RPMI8226 (cell line): ENCODE data around the gene UBE2D3.
"Not testable (repeated sequence)": the region's sequence is repeated elsewhere in the genome, so short reads cannot be mapped to it uniquely, and the experiment has no call there.

Experiments used
- DNase-seq: peaks from one replicate; pipeline ENCODE4 v3.0.0-alpha.2; 2015

The UBE2D3 gene

DNA sequence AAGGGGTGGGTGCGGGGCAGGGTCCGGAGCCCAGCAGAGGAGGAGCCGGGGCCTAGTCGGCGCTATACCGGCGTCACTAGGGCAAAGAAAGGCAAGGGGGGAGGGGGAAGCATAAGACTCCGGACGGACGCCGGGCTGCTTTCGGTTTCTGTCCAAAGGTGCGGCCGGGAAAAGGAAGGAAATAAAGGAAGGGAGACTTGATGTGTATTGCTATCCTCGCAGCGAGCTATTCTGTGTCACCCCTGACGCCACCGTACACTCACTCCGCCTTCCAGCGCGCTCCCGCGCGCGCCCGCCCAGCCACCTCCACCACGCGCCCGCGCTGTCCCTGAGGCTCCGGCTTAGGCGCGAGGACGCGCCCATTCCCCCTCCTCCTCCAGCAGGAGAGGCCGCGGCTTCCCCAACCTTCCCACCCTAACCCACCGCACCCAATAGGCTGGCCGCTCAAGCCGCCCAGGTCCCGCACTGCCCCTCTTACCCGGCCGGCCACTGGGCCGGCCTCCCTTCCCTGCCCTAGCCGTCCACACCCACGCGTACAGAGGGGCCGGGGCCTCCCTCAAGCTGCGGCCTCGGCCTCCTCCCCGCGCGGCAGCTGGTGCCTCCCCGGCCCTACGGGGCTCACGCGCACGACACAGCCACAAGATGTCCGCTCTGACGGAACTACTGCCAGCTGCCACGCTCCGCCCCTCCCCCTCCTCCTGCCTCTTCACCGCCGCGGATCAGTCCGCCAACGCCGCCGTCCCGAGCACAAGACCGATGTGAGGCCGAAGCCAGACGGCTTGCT lies at the start of gene UBE2D3:
TSS of gene UBE2D3 (minus strand) at position 662 of the 784 bp plus-strand sequence. CDS start 1,043 bp downstream, outside the sequence.
- peak; percentile 86 for DNase-seq

DNA sequence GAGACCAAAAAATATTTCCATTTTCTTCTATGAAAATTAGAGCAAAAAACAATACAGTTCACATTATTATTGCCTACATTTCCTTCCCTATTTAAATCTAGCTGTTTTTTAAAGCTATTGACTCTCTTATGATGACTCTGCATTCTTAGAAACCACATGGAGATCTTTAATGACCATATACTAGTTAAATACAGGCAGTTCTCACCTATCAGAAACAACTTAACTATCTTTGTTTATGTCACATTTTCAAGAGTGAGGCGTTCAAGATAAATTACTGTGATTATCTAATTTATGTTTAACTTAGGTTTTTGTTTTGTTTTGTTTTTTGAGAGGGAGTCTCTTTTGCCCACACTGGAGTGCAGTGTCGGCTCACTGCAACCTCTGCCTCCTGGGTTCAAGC lies 44.4 kb upstream of the UBE2D3 start:
- DNase-seq: no peak

DNA sequence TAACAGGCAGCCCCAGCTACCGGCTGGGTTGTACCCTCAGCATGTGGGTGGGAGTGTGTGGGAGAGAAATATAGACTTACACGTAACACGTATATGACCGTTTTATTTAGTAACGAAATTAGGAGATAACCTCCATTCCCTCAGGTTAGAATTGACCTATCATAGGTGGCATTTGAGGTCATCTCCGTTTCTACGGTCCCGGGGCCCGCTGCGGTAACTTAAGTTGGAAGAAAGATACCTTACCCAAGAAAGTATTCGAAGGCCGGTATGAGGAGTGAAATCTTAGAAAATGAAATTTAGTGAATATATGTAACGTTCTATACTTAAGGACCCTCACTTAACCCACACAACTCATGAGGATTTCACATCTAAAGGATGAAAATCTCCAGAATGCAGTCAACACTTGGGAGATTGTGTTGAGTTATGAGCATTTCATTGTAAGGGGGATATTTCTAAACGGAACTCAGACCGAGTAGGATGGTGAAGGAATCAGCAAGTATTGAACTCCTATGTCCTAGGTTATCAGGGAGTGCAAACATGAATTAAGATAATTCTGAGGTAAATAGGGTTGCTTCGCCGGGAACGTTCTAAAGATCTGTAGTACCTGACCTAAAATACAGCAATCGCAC lies 42.3 kb upstream of the UBE2D3 start:
- DNase-seq: peak; percentile 42

DNA sequence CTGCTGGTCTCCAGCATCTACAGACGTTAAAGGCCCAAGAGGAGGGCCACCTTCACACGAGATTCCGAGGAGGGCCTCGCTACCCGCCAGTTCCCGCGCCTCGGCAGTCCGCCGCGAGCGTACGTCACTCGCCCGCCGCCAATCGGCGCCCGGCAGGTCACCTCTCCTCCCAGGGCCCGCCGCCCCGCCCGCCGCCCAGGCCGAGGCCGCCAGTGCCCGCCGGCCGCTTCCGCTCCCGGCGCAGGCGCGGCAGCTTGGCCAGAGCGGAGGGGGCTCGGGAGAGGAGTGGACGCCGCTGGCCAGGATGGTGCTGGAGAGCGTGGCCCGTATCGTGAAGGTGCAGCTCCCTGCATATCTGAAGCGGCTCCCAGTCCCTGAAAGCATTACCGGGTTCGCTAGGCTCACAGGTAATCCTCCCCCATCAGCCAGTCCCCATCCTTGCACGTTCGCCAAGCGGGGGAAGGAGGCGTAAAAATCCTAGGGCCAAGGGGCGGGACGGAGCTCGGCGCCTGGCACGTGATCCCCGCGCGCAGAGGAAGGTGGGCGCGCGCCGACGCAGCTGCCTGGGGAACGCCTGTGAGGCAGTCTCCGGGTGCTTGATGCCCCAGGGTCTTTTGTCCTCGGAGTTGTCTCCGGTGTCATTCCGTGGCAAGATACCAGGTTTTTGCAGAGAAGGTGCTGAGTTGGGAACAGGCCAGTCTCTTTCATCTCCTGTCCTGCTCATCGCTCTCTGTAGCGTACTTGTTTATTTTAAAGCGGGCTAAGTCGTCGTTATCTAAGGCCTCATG lies 41.6 kb upstream of the UBE2D3 start, which contains the start of gene CISD2:
TSS of gene CISD2 (plus strand) at position 212 of the 788 bp plus-strand sequence. CDS start at position 305, 93 bp downstream.
- peak; percentile 90 for DNase-seq

DNA sequence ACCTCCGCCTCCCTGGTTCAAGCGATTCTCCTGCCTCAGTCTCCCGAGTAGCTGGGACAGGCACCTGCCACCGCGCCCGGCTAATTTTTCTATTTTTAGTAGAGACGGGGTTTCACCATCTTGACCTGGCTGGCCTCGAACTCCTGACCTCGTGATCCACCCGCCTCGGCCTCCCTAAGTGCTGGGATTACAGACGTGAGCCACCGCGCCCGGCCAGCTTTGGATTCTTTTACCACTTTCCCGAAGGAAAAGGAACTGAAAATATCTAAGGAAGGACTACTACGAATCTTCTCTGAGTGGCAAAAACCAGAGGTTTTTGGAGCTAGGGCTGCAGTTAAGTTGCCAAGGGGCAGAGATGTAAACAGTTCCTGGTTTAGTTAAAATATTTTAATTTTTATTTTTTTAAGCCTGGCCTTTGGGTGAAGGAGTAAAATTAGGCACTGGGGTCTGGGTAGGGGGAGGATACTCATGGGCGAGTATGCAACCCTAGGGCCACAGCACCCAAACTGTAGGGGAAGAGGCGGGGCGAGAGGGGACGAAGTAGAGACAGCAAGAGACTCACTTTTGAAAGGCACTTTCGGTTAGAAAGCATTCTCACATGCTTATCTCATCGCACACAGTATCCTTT lies 40.9 kb upstream of the UBE2D3 start:
- DNase-seq: peak; percentile 9

DNA sequence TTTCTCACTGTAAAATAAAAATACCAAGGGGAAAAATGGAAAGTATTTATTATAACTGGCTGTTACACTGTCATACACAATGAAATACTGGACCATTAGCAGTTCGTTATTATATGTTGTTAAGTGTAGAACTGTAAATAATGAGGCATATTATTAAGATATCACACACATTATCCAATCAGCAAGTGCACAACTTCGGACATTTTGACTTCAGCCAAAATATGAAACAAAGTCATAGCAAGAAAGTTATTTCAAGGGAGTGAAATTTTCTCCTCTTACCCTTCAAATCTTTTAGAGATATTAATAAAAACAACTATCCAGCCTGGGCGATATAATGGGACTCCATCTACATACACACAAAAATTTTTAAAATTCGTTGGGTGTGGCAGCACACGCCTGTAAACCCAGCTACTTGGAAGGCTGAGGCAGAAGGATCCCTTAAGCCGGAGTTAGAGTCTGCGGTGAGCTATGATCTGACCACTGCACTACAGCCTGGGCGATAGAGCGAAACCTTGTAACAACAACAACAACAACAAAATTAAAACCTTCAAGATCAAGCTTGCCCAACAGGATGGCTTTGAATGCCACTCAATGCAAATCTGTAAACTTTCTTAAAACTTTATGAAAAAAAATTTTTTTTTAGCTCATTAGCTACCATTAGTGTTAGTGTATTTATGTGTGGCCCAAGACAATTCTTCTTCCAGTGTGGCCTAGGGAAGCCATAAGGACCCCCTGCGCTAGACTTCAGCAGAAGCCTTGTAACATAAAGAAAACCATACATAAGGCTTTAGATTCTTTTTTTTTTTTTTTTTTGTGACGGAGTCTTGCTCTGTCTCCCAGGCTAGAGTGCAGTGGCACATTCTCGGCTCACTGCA lies 40.2 kb upstream of the UBE2D3 start:
- peak; percentile 37 for DNase-seq

DNA sequence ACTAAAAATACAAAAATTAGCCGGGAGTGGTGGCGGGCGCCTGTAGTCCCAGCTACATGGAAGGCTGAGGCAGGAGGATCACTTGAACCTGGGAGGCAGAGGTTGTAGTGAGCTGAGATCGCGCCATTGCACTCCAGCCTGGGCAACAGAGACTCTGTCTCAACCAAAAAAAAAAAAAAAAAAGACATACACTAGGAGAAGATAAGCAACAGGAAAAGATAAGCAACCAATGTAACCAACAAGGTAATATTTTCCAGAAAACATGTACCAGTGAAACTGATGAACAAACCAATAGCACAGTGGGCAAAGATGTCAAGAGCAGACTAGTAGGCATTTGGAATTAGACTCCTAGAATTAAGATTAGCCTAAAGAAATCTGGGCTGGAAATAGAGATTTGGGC lies 38.0 kb upstream of the UBE2D3 start:
- not testable (repeated sequence) for DNase-seq

DNA sequence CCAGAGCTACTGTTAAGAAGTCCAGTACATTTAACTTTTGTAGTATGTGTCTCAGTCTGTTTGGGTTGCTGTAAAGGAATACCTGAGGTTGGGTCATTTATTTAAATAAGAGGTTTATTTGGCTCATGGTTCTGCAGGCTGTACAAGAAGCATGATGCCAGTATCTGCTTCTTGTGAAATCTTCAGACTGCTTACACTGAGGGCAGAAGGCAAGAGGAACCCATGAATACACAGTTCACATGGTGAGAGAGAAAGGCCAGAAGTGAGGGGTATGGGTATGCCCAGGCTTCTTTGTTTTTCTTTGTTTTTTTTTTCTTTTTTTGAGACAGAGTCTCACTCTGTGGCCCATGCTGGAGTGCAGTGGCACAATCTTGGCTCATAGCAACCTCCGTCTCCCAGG lies 35.4 kb upstream of the UBE2D3 start:
- DNase-seq: no peak

DNA sequence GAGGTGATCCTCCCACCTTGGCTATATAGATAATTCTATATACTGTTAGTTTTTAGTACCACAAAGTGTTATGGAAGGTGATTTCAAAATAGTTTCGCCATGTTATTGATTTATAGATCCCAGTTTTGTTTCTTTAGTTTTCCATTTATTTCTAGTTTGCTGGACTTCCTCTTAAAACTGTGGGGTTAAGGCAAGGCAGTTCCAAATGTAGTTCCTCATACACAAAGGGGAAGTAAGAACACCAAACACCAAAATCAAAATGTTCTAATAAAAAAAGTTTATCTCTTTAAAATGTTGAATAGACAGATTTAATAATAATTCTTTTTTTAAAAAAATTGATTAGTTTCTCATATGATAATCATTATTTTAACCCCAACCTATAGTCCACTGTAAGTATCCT lies 34.7 kb upstream of the UBE2D3 start:
- DNase-seq: no peak

DNA sequence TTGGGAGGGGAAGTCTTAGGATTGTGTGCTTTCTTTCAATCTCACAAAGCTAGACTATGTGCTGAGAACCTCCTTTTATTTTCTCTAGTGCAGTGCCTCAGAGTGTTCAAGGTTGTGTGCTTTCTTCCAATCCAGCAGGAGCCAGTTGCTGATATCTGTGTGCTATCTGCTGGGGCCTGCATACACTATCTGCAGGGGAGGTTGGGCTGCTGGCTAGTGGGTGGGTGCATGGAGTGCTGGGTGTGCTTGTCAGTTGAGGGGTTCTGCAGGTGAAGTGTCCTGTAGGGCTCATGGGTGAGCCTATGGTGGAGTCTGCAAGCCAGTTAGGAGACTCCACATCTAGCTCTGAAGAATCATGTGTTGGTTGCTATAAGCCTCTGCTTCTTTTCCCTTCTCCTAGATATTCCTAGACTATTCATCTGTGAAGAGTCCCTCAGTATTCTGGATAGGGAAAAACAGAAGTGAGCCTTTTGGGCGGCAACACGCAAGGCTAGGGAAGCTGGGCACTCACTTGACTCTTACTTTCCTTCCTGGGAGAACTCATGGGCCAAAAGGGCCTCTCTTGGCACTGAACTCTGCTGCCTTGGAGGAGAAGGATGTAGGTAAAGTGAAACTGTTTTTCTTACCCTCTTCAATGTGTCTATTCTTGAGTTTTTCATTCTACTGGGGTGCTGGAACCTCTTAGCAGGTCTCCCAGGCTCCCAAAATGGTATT lies 33.4 kb upstream of the UBE2D3 start:
- DNase-seq: no peak

DNA sequence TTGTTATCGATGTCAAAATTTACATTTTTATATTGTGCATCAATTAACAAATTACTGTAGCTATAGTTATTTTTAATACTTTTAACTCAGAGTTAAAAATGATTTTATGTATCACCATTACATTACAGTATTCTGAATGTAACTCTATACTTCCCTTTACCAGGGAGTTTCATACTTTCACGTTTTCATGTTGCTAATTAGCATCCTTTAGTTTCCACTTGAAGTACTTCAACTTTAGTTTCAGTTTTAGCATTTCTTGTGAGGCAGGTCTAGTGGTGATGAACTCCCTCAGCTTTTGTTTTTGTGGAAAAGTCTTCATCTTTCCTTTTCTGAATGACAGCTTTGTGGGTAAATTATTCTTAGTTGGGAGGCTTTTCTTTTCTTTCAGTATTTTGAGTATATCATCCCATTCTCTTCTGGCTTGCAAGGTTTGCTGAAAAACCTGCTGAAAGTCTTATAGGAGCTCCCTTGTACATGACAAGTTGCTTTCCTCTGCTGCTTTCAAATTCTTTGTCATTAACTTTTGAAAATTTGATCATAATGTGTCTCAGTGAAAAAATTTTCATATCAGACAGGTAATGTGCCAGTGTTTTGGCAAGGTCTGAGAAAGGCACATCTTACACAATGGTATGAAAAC lies 31.6 kb upstream of the UBE2D3 start:
- no peak for DNase-seq

DNA sequence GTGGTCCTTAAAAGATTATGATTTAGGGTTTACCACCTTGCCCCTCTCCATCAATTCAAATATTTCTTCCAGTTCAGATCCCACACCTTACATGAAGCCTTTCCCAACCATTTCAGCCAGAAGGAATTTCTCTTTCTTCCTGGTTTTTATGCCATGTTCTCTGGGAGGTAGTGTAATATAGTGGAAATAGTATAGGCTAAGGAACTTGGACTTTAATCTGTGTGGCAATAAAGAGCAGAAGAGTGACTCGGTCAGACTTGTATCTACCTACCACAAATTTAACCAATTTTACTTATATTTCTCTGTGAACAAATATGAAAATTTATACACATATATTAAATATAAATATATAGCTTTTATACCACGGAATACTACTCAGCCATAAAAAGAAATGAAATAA lies 23.0 kb upstream of the UBE2D3 start:
- no peak for DNase-seq

DNA sequence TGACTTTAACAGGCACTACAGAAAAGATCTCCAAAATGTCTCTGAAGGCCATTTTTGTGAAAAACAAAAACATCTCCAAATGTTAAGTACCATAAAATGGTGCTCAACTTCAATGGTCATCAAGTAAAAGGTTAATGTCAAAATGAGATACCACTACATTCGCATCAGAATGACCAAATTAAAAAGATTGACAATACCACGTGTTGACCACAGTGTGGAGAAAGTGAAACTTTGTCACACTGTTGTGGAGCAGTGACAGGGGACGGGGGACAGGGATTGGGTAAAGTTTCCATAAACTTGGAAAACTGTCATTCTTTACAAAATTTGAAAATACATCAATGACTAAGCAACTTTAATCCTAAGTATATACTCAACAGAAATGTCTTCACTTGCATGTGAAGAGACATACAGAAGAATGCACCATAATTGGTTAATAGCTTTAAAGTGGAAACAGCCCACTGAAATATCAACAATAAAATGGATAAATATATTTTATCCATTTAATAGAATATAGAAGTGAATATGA lies 22.3 kb upstream of the UBE2D3 start:
- DNase-seq: no peak

DNA sequence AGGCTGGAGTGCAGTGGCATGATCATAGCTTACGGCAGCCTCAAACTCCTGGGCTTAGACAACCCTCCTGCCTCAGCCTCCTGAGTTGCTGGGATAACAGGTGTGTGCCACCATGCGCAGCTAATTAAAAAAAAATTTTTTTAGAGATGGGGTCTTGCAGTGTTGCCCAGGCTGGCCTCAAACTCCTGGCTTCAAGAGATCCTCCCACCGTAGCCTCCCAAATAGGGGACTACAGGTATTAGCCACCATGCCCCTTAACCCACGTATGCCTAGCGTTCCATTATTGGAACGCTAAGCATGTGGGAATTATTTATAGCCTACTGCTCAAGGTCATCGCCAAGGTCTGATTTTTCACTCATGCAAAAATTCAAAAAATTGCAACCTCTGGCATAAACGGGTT lies 20.3 kb upstream of the UBE2D3 start:
- DNase-seq: no peak

DNA sequence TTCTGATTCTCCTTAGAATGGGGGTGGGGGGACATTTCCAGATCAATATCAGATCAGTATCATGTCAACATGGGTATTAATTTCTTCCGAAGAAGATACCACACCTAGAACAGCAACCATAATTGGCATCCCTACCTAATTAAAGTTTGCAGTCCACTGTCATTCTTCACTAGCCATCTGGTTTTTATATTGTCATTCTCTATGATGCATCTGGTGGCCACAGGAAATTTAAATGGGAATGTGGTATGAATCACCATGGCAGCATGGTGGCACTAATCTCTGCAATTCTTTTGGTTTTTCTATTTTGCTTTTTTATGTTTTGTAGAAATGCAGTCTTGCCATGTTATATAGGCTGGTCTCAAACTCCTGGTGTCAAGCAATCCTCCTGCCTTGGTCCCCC lies 16.6 kb upstream of the UBE2D3 start:
- no peak for DNase-seq

DNA sequence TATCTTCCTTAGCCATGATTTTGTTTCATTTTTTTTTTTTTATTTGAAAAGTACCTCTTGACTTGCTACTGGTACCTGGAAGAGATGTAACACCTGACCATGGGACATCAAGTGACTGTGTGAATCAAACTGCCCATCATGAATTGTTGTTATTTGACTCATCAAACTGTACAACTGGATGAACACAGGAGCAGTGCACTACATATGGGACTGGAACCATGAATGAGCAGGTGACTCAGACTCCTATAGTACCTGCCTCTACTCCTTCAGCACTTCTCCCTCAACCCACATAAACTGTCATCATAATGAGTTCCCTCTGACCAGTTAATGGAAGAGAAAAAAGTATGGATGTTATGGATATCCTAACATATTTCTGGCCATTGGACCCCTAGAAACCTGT lies 15.9 kb upstream of the UBE2D3 start:
- DNase-seq: no peak

DNA sequence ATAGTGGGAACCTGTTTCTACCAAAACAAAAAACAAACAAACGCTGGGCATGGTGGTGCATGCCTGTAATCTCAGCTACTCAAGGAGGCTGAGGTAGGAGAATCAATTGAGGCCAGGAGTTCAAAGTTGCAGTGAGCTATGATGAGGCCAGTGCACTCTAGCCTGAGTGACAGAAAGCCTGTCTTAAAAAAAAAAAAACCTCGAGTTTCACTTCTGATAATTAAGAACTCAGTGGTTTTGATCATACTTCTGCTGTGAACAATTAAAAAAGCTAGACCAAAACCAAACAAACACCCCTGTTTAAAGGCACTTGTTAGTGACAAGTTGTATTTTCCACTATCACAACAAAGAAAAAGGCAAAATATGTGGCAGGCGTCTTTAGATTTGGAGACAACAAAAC lies 15.0 kb upstream of the UBE2D3 start:
- DNase-seq: no peak

DNA sequence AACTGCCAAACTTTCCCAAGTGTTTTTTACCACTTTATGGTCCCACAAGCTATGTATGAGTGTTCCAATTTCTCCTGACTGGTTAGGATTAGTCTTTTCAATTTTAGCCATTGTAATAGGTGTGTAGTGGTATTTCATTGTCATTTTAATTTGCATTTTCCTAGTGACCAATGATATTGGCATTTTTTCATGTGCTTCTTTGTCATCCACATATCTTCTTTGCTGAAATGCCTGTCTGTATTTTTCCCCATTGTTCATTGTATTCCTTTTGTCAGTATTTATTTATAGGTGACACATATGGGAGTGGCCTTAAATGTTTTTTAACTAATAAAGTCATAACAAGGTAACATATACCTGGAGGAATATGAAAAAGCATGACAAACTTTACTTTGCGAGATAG lies 9.2 kb upstream of the UBE2D3 start:
- DNase-seq: no peak

DNA sequence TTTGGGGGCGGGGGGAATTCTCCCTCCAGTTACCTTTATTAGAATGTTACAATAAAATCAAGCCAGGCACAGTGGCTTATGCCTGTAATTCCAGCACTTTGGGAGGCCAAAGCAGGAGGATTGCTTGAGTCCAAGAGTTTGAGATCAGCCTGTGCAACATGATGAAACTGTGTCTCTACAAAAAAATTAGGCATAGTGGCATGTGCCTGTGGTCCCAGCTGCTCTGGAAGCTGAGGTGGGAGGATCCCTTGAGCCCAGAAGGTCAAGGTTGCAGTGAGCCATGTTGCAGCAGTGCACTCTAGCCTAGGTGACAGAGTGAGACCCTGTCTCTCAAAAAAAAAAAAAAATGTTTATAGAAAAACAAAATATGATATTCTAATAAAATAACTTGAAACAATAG lies 5.3 kb upstream of the UBE2D3 start:
- no peak for DNase-seq

DNA sequence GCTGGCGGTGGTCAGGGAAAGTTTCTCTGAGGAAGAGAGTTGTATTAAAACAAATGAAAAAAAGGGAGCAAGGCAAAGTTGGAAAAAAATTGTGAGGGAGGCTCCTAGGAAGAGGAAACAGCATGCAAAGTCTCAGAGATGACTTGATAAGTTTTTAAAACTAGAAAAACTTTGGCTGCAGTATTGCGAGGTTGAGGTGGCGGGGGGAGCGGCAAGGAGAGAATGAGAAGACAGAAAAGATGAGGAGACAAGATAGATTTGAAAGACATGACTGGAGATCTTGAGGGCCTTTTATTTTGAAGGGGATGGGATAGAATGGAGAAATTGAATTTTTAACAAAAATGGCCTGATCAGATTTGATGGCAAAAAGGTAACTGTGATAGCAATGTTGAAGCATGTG lies 4.8 kb upstream of the UBE2D3 start:
- DNase-seq: no peak

DNA sequence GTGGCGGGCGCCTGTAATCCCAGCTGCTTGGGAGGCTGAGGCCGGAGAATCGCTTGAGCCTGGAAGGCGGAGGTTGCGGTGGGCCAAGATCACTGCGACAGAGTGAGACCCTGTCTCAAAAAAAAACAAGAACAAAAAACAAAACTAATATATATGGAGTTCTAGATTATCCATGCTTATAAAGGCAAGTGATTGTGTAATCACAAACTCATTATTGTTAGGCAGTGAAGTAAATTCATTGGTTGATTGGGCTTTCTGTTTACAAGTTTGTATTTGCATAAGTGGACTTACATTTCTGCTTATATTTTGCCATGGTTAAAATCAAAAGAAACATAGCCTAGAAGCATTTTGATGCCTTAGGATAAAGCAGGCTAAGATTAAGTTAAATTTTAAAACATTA lies 2.5 kb upstream of the UBE2D3 start:
- DNase-seq: no peak
